Stimulated activated CD4-positive, alpha-beta T cell treated with anti-CD3 and anti-CD28 coated beads, Interleukin-4, amount 100 ng/mL, for 1 hour (primary cell): ENCODE data around the gene DTD2.

ENCODE experiments used
- DNase-seq: peaks from one replicate; pipeline ENCODE4 v3.0.0-alpha.2; 2020

DTD2 gene

GRCh38 chr14:31403707-31404106 lies 53.6 kb downstream of the DTD2 start:
- no peak for DNase-seq

GRCh38 chr14:31402764-31403439 lies 54.4 kb downstream of the DTD2 start:
- DNase-seq: no peak

GRCh38 chr14:31401369-31401932 lies 55.9 kb downstream of the DTD2 start:
- DNase-seq: no peak

- no peak for DNase-seq
Measured at GRCh38 chr14:31400031-31400638, 57.2 kb downstream of the DTD2 start.
